GM20000 (cell line): ENCODE measurements around the gene SQSTM1.
"Not testable (repeated sequence)": the region's sequence is repeated elsewhere in the genome, so short reads cannot be mapped to it uniquely, and the experiment has no call there.

Experiments
- DNase-seq: peaks from one replicate; pipeline ENCODE4 v3.0.0; 2012; ENCODE audit warnings: low spot score
- TF ChIP-seq, protein P1 (sequence below): IDR thresholded peaks from 2 replicates; pipeline ENCODE4 v1.5.1; 2012; ENCODE audit warnings: mild to moderate bottlenecking, control low read depth; ENCODE audit errors: extremely low read depth, missing control alignments

The SQSTM1 gene

DNA sequence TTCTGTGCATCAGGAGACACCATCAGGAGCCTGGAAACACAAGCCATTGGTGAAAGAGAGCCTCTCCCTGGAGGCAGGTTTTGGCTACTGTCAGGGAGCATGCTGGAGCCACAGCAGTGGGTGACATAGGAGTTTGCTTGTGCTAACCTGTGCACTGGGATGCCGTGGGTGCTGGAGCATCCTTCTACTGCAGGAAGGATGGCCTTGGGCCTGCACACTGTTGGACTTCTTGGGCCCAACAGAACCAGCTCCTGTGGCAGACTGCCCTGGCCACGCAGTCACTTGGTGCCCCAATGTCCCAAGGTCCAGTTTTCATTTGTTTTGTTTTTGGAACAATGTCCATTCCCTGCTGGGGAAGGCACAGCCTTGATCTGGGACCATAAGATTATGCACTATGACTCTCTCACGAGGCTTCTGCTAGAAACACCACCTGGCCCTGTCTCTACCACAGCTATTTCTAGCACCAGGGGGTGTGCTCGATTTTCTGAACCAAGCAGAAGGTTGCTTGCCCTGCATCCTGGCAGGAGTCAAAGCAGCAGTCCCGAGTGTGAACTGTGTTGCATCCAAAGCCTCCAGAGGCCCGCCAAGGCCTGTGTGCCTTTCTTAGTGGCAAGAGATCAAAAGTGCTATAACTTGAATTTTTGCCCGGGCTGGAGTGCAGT is 32.4 kb upstream of the SQSTM1 start:
- TF ChIP-seq, protein P1, sequence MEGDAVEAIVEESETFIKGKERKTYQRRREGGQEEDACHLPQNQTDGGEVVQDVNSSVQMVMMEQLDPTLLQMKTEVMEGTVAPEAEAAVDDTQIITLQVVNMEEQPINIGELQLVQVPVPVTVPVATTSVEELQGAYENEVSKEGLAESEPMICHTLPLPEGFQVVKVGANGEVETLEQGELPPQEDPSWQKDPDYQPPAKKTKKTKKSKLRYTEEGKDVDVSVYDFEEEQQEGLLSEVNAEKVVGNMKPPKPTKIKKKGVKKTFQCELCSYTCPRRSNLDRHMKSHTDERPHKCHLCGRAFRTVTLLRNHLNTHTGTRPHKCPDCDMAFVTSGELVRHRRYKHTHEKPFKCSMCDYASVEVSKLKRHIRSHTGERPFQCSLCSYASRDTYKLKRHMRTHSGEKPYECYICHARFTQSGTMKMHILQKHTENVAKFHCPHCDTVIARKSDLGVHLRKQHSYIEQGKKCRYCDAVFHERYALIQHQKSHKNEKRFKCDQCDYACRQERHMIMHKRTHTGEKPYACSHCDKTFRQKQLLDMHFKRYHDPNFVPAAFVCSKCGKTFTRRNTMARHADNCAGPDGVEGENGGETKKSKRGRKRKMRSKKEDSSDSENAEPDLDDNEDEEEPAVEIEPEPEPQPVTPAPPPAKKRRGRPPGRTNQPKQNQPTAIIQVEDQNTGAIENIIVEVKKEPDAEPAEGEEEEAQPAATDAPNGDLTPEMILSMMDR: no peak
- no peak for DNase-seq

DNA sequence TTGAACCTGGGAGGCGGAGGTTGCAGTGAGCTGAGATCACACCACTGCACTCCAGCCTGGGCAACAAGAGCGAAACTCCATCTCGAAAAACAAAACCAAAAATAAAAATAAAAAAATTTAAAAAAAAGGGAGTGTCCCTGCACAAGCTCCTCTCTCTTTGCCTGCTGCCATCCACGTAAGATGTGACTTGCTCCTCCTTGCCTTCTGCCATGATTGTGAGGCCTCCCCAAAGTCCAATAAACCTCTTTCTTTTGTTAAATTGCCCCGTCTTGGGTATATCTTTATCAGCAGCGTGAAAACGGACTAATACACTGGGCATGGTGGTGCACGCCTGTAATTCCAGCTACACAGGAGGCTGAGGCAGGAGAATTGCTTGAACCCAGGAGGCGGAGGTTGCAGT is 31.4 kb upstream of the SQSTM1 start:
- DNase-seq: not testable (repeated sequence)

DNA sequence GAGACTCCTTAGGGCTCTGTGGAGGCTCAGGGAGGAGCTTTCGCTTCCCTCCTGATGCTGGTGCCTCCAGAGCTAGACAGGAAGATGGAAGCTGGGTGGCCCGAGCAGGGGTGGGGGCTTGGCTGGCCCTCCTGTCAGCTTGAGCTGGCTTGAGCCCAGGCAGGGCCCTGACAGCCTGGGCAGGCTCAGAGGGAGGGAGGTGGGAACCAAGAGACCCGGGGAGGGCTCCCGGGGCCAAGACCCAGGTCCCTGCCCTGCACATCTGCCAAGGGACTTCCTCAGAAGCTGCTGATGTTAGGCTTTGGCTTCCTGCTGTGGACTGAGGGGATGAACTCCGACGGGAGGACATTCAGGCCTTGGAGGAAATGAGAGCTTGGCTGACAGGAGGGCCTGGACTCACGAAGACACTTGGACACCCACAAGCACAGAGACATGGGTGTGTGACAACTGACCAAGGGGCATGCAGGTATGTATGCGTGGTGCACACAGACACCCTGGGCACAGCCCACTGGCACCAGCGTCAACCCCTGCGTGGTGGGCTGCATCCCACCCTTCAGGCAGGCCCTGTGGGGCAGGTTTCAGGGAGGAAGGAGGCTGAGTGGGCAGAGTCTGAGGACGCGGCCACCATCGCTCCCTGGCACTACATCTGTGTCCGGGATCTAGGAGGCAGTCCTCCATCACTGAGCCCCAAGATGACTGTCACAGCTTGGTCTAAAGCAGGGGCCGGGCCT is 28.7 kb upstream of the SQSTM1 start:
- TF ChIP-seq, protein P1: no peak
- no peak for DNase-seq

DNA sequence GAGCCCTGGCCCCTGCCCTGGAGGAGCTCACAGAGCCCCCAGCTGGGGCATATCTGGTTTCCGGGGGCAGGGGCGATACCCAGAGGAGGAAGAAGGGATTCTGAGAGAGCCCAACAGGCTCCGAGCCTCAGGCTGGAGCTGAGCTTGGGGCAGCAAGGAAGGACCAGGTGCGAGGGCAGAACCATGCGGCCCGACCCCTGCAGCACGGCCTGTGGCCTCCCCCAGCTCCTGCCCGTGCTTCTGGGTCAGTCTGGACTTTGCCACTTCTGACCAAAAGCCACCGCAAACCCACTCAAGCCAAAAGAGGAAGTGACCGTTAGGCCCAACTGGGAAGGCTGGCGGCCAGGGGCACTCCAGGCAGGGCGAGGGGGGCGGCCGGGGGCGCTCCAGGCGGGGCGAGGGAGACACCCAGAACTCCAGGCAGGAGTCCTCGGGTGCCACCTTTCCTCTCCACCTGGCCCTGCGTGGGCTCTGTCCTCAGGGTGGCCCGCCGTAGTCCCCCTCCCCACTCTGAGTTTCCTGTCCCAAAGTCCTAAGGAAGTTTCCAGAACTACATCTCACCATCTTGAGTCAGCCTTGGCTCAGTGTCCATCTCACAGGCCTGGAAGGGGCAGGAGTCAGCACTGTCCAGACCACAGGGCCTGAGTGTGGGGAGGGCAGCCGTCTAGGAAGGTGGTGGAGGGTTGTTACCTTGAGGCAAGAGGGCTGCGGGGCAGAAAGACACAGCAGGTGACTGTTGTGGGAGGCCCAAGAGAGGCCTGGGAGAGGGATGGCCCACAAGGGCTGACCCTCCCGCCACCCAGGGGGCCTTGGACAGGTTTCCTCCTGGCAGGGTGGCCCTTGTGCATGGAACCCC is 27.9 kb upstream of the SQSTM1 start:
- peak; percentile 20 for DNase-seq

DNA sequence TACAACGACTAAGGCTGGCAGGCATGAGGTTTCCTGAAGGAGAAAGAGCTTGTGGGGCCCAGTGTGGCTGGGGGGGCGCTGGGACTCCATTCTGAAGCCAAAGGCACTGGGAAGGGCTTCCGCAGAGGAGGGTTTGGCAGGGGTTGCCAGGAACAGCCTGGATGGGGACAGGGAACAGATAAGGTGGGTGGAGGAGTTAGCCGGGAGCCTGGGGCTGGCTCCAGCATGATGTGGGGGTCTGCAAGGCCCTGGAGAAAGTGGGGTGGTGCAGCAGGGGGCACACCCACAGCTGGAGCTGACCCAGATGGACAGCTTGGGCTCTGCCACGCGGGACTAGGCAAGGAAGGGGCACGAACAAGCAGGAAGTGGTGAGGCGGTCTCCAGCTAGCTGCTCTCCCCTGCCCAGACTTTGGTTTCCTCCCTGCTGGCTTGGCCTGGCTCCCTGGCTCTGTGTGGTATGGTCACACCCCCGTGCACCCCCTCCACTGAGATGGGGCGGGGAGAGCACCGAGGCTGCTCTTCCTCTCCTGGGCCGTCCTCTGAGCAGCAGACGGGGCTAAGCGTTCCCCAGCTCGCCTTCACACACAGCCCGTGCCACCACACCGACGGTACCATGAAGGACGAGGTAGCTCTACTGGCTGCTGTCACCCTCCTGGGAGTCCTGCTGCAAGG is 27.1 kb upstream of the SQSTM1 start, which contains the start of gene LTC4S:
LTC4S (plus strand) TSS at position 519 of the 672 bp plus-strand sequence; CDS start at position 614, 95 bp downstream.
- peak; percentile 55 for DNase-seq
- TF ChIP-seq, protein P1: no peak

More for the DNA sequence above, 27.9 kb upstream of the SQSTM1 start:
- TF ChIP-seq, protein P1: no peak

DNA sequence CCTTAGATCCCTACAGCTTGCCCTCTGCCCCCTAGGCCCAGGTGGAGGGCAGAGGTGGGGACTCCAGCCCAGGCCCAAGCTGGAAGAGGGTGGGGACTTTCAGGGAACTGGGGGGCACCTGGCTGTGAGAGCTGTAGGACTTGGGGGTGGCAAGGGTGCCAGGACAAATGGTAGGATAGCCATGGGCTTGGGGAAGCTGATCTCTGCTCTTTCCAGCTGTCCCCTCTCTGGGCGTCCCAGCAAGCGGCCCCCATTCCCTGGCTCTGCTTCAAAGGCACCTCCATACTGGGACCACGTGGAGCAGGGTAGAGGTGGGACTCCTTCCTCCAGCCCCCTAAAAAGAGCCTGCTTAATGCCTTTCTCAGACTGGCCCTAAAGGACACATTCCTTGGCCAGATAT is 26.5 kb upstream of the SQSTM1 start:
- TF ChIP-seq, protein P1: no peak
- DNase-seq: peak; percentile 15

DNA sequence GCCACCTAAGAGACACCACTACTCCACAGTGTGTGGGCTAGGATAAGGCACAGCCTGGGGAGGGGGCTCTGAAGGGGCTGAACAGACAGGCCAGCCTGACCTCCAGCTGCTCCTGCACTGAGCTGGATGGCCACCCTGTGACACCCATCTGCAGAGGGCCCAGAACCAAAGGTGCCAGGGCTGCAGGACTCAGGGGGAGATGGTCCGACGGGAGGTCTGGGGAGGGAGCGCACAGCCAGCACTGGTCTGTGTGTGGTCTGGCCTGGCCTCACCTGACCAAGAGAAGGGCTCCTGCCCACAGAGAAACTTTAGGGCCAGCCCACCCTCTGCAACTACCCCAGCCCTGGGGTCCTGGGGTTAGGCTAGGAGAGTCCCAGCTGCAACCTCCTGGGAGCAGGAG is 26.1 kb upstream of the SQSTM1 start:
- no peak for DNase-seq

More for the DNA sequence above, 26.1 kb upstream of the SQSTM1 start:
- TF ChIP-seq, protein P1: no peak
